T-cell (primary cell): ENCODE data around the gene TRAIP. TPM values are rescaled to one million over a fixed set of nuclear protein-coding genes. Genes with fewer than 3 reads are reported as not detected.
"Not testable (repeated sequence)": the region's sequence is repeated elsewhere in the genome, so short reads cannot be mapped to it uniquely, and the experiment has no call there.

ENCODE experiments used
- ATAC-seq, 4 experiments: fragments of 200-7000 bp in 3 of 4; fragments of 150-1000 bp in 1 of 4; cut with Tn5 transposase; replicated peaks in 1 of 4; 1 replicate in 3 of 4; 2 replicates in 1 of 4; pipeline ENCODE4 v1.10.0; 2021; ENCODE audit warnings: moderate library complexity in 3 of 4, mild to moderate bottlenecking in 2 of 4, moderate number of reproducible peaks in 1 of 4
- CTCF ChIA-PET, 2 donors: fragments of 300-600 bp; sonication (Branson Sonifier 250); formaldehyde crosslinking; loops; one replicate each; lab custom pipeline; 2022; ENCODE audit warnings: antibody characterized with exemption in 2 of 2; lab: Charles Lee
- POLR2A ChIA-PET, 2 donors: fragments of 300-600 bp; sonication (Branson Sonifier 250); formaldehyde crosslinking; loops; one replicate each; lab custom pipeline; 2022; ENCODE audit warnings: antibody characterized with exemption in 2 of 2; lab: Charles Lee
- DNase-seq, 35 experiments: peaks; one replicate each; pipeline versions ENCODE4 v3.0.0 to v3.0.0-alpha.2; 2013 to 2023
- H3K27ac ChIP-seq: one replicate; pipeline ENCODE4 v1.5.1; 2013; ENCODE audit warnings: low read length
- H3K27me3 ChIP-seq, 2 experiments: replicated peaks in 1 of 2; 1 replicate in 1 of 2; 2 replicates in 1 of 2; pipeline versions ENCODE4 v1.6.1 to v1.7.0; 2013; ENCODE audit warnings: low read length in 1 of 2, mixed read lengths in 1 of 2; ENCODE audit not compliant: control insufficient read depth in 2 of 2, insufficient read depth in 2 of 2; ENCODE audit errors: extremely low read depth in 1 of 2
- H3K36me3 ChIP-seq, 2 donors: 1 replicate in 1 of 2; 2 replicates in 1 of 2; pipeline versions ENCODE4 v1.6.1 to v1.7.0; 2013; ENCODE audit warnings: low read length in 1 of 2; ENCODE audit not compliant: control insufficient read depth in 2 of 2, insufficient read depth in 1 of 2; ENCODE audit errors: extremely low read depth in 1 of 2
- H3K4me1 ChIP-seq, 2 experiments: 1 replicate in 1 of 2; 2 replicates in 1 of 2; pipeline versions ENCODE4 v1.6.1 to v1.7.0; 2013; ENCODE audit warnings: low read length in 2 of 2, mixed read lengths in 1 of 2; ENCODE audit not compliant: insufficient read depth in 2 of 2, control insufficient read depth in 1 of 2; ENCODE audit errors: extremely low read depth in 1 of 2
- H3K4me3 ChIP-seq, 2 donors: 1 replicate in 1 of 2; 2 replicates in 1 of 2; pipeline versions ENCODE4 v1.5.1 to v1.7.0; 2013; ENCODE audit warnings: mild to moderate bottlenecking in 2 of 2, low read length in 1 of 2, moderate library complexity in 1 of 2; ENCODE audit not compliant: control insufficient read depth in 1 of 2; ENCODE audit errors: extremely low read depth in 1 of 2
- H3K9me3 ChIP-seq: 2 replicates; pipeline ENCODE4 v1.7.0; 2013
- H3K27ac Mint-ChIP-seq, 2 donors: one replicate each; pipeline ENCODE4 v1.8.0; 2020 to 2021; ENCODE audit warnings: mild to moderate bottlenecking in 2 of 2, mixed read lengths in 2 of 2
- H3K27me3 Mint-ChIP-seq, 2 donors: one replicate each; pipeline ENCODE4 v1.8.0; 2021 to 2022; ENCODE audit warnings: mixed read lengths in 2 of 2
- H3K36me3 Mint-ChIP-seq: one replicate; pipeline ENCODE4 v1.8.0; 2021; ENCODE audit warnings: mixed read lengths
- H3K4me1 Mint-ChIP-seq, 3 donors: one replicate each; pipeline ENCODE4 v1.8.0; 2020 to 2022; ENCODE audit warnings: mixed read lengths in 3 of 3, mild to moderate bottlenecking in 1 of 3
- H3K4me3 Mint-ChIP-seq, 3 donors: one replicate each; pipeline ENCODE4 v1.8.0; 2020 to 2022; ENCODE audit warnings: mild to moderate bottlenecking in 3 of 3, mixed read lengths in 3 of 3, moderate library complexity in 3 of 3
- H3K9me3 Mint-ChIP-seq, 3 donors: one replicate each; pipeline ENCODE4 v1.8.0; 2020 to 2022; ENCODE audit warnings: mixed read lengths in 3 of 3
- WGBS: methylation state at CpG from one replicate; pipeline ENCODE4 v1.1.5; 2013; ENCODE audit warnings: missing lambda C conversion rate; ENCODE audit not compliant: insufficient coverage; 5-methylcytosine and 5-hydroxymethylcytosine counted together
- total RNA-seq, 35 experiments: library from RNA in 6 of 35; stranded (reverse) in 6 of 35; fragments of 120-200 nt in 1 of 35; gene quantifications; one replicate each; pipeline versions ENCODE4 v1.2.1 to v1.2.4 and lab custom pipeline; 2013 to 2026

The TRAIP gene
- total RNA-seq, 5 donors from 2014 or later (not counting 1 experiment from before 2014, with no cell fraction given), result 4.0 to 5.7 (median 4.4) TPM

- Histone ChIP-seq H3K27me3 (peaks cover 0 to 7% of the 10 kb centered on the region in 2 experiments), H3K27ac (peak overlapping the region; percentile 93), H3K9me3 (no peaks in the 10 kb centered on the region), H3K4me3 (peak overlapping the region; percentile 60 to 72), H3K4me1 (peaks cover 11 to 61% of the 10 kb centered on the region in 2 experiments), H3K36me3 (peaks cover 0 to 15% of the 10 kb centered on the region in 2 donors)
- peak; percentile 28 to 47 (median 43) for ATAC-seq
- POLR2A ChIA-PET, result interaction anchor here in 1 of 2 donors (0.5 kb wide), 1 partner anchor 1740 kb away, joined by 6 read pairs; no protein-coding TSS in a partner anchor
- Mint-ChIP-seq H3K36me3 (peaks cover 15% of the 10 kb centered on the region), H3K27ac (peak overlapping the region; percentile 88 to 98), H3K27me3 (no peaks in the 10 kb centered on the region), H3K9me3 (no peaks in the 10 kb centered on the region), H3K4me1 (peaks cover 38 to 46% (median 41%) of the 10 kb centered on the region in 3 donors), H3K4me3 (peak overlapping the region; percentile 90 to 93 (median 91))
- WGBS, result 2% methylated on average over 47 of the region's 50 CpGs
- DNase-seq, result peak in 20 of 35 experiments; percentile 5 to 53 (median 22)
- CTCF ChIA-PET, result interaction anchor here in 1 of 2 donors (1.4 kb wide), 1 partner anchor 53 kb away, joined by 3 read pairs; no protein-coding TSS in a partner anchor
Observed at GRCh38 chr3:49785565-49786356, 70.6 kb downstream of the TRAIP start.

GRCh38 chr3:49782277-49782676 lies 74.1 kb downstream of the TRAIP start:
- H3K36me3 Mint-ChIP-seq, result peaks cover 21% of the 10 kb centered on the region
- POLR2A ChIA-PET, result interaction anchor here (0.6 to 0.9 kb wide), 2 partner anchors 50 to 986 kb away, joined by 3 to 5 read pairs; no protein-coding TSS in a partner anchor
- not testable (repeated sequence) for H3K27me3 Mint-ChIP-seq, DNase-seq, H3K4me3 ChIP-seq, H3K4me3 Mint-ChIP-seq, ATAC-seq, H3K9me3 Mint-ChIP-seq, H3K9me3 ChIP-seq, H3K27ac ChIP-seq, H3K27me3 ChIP-seq, H3K27ac Mint-ChIP-seq
- peaks cover 15 to 54% of the 10 kb centered on the region in 2 experiments for H3K4me1 ChIP-seq
- H3K36me3 ChIP-seq, result peaks cover 2 to 22% of the 10 kb centered on the region in 2 donors
- CTCF ChIA-PET, result interaction anchor here in 1 of 2 donors (0.6 kb wide), 2 partner anchors 152 to 248 kb away, joined by 4 to 10 read pairs; no protein-coding TSS in a partner anchor
- 98% methylated on average over 6 of the region's 9 CpGs for WGBS
- H3K4me1 Mint-ChIP-seq, result peaks cover 50 to 59% (median 57%) of the 10 kb centered on the region in 3 donors

GRCh38 chr3:49781415-49782199 lies 74.8 kb downstream of the TRAIP start:
- no peak overlapping the region for H3K27ac ChIP-seq
- Mint-ChIP-seq H3K27me3 (no peaks in the 10 kb centered on the region), H3K27ac (peak overlapping the region in 1 of 2 donors; percentile 71), H3K4me1 (peaks cover 48 to 58% (median 56%) of the 10 kb centered on the region in 3 donors), H3K4me3 (no peak overlapping the region), H3K9me3 (no peaks in the 10 kb centered on the region), H3K36me3 (peaks cover 25% of the 10 kb centered on the region)
- peaks cover 12 to 48% of the 10 kb centered on the region in 2 experiments for H3K4me1 ChIP-seq
- no peak for ATAC-seq
- H3K4me3 ChIP-seq, result no peak overlapping the region
- no peak for DNase-seq
- POLR2A ChIA-PET, result interaction anchor here (0.6 to 0.9 kb wide), 2 partner anchors 50 to 985 kb away, joined by 3 to 5 read pairs; no protein-coding TSS in a partner anchor
- 100% methylated on average over 3 of the region's 5 CpGs for WGBS
- no peaks in the 10 kb centered on the region for H3K27me3 ChIP-seq
- CTCF ChIA-PET, result interaction anchor here in 1 of 2 donors (0.5 to 0.6 kb wide), 2 partner anchors 152 to 1232 kb away, joined by 4 to 5 read pairs; no protein-coding TSS in a partner anchor
- H3K36me3 ChIP-seq, result peaks cover 2 to 22% of the 10 kb centered on the region in 2 donors
- no peaks in the 10 kb centered on the region for H3K9me3 ChIP-seq

GRCh38 chr3:49780975-49781365 lies 75.4 kb downstream of the TRAIP start:
- DNase-seq, POLR2A ChIA-PET, H3K4me3 Mint-ChIP-seq, H3K27ac ChIP-seq, H3K9me3 ChIP-seq, H3K27ac Mint-ChIP-seq, H3K4me3 ChIP-seq, H3K27me3 Mint-ChIP-seq, CTCF ChIA-PET, H3K9me3 Mint-ChIP-seq, H3K27me3 ChIP-seq, ATAC-seq: not testable (repeated sequence)
- Histone ChIP-seq H3K4me1 (peaks cover 12 to 47% of the 10 kb centered on the region in 2 experiments), H3K36me3 (peaks cover 6 to 24% of the 10 kb centered on the region in 2 donors)
- Mint-ChIP-seq H3K36me3 (peaks cover 27% of the 10 kb centered on the region), H3K4me1 (peaks cover 48 to 58% (median 57%) of the 10 kb centered on the region in 3 donors)
- WGBS, result 94% methylated on average over 3 of the region's 9 CpGs

GRCh38 chr3:49780080-49780974 lies 76.0 kb downstream of the TRAIP start:
- Mint-ChIP-seq H3K36me3 (peaks cover 28% of the 10 kb centered on the region), H3K27ac (peak overlapping the region in 1 of 2 donors; percentile 17), H3K27me3 (no peaks in the 10 kb centered on the region), H3K9me3 (no peaks in the 10 kb centered on the region), H3K4me3 (peak overlapping the region; percentile 17 to 41 (median 28)), H3K4me1 (peaks cover 46 to 57% (median 53%) of the 10 kb centered on the region in 3 donors)
- Histone ChIP-seq H3K4me1 (peaks cover 10 to 41% of the 10 kb centered on the region in 2 experiments), H3K9me3 (no peaks in the 10 kb centered on the region), H3K27ac (no peak overlapping the region), H3K36me3 (peaks cover 6 to 29% of the 10 kb centered on the region in 2 donors), H3K4me3 (no peak overlapping the region), H3K27me3 (no peaks in the 10 kb centered on the region)
- ATAC-seq (no peak), DNase-seq (no peak)
- 81% methylated on average over 2 of the region's 4 CpGs for WGBS
- POLR2A ChIA-PET, result interaction anchor here in 1 of 2 donors (0.6 to 0.7 kb wide), 3 partner anchors 35 to 535 kb away, joined by 3 to 4 read pairs (median 3); no protein-coding TSS in a partner anchor
- CTCF ChIA-PET, result interaction anchor here in 1 of 2 donors (0.6 kb wide), 1 partner anchor 56 kb away, joined by 4 read pairs; no protein-coding TSS in a partner anchor
